ENCODE measurements around the gene PRKAG2. TPM values are rescaled to one million over a fixed set of nuclear protein-coding genes. Genes with fewer than 3 reads are reported as not detected.

PRKAG2 gene
- total and polyA plus RNA-seq, 12 donors, result 3.8 to 17.3 (median 10.9) TPM

- intact Hi-C loops (cut with DNase I), result no loop called here
- Histone ChIP-seq H3K4me3 (no peak overlapping the region), H3K27me3 (no peaks in the 10 kb centered on the region), H3K4me1 (replicated peaks in 1 of 2) (peaks cover 4 to 21% of the 10 kb centered on the region in 2 donors), H3K27ac (no peak overlapping the region), H3K9me3 (replicated peaks in 1 of 3) (no peaks in the 10 kb centered on the region), H3K36me3 (replicated peaks in 1 of 2) (no peaks in the 10 kb centered on the region)
- no peak for DNase-seq
- TF ChIP-seq POLR2A (IDR thresholded peaks at IDR 0.05) (no peak), CTCF (IDR thresholded peaks at IDR 0.05) (no peak)
- WGBS, 4 donors, result 86 to 94% (median 90%) methylated on average over 13 of the region's 13 CpGs
Measured at GRCh38 chr7:151732292-151732691, 144.6 kb downstream of the PRKAG2 start.

GRCh38 chr7:151731022-151731441 lies 145.9 kb downstream of the PRKAG2 start:
- 80 to 89% (median 87%) methylated on average over 6 to 8 of the region's 8 CpGs for WGBS, 4 donors
- Histone ChIP-seq H3K27me3 (no peaks in the 10 kb centered on the region), H3K9me3 (replicated peaks in 1 of 3) (no peaks in the 10 kb centered on the region), H3K36me3 (replicated peaks in 1 of 2) (no peaks in the 10 kb centered on the region), H3K27ac (no peak overlapping the region), H3K4me3 (no peak overlapping the region), H3K4me1 (replicated peaks in 1 of 2) (peaks cover 0 to 18% of the 10 kb centered on the region in 2 donors)
- intact Hi-C loops (cut with DNase I), result no loop called here
- DNase-seq, result no peak
- TF ChIP-seq CTCF (IDR thresholded peaks at IDR 0.05) (no peak), POLR2A (IDR thresholded peaks at IDR 0.05) (no peak)

- H3K4me1 ChIP-seq (replicated peaks in 1 of 2), result peaks cover 0 to 15% of the 10 kb centered on the region in 2 donors
- H3K27ac ChIP-seq, result no peak overlapping the region
- WGBS, 4 donors, result 79 to 95% (median 91%) methylated on average over 6 to 9 of the region's 9 CpGs
- no peak for TF ChIP-seq POLR2A (IDR thresholded peaks at IDR 0.05)
- no peak for TF ChIP-seq CTCF (IDR thresholded peaks at IDR 0.05)
- no peaks in the 10 kb centered on the region for H3K9me3 ChIP-seq (replicated peaks in 1 of 3)
- no peak for DNase-seq
- no peaks in the 10 kb centered on the region for H3K27me3 ChIP-seq
- no peaks in the 10 kb centered on the region for H3K36me3 ChIP-seq (replicated peaks in 1 of 2)
- intact Hi-C loops (cut with DNase I), result no loop called here
- no peak overlapping the region for H3K4me3 ChIP-seq
Measured at GRCh38 chr7:151730591-151730990, 146.3 kb downstream of the PRKAG2 start.

- DNase-seq, result no peak
- Histone ChIP-seq H3K36me3 (replicated peaks in 1 of 2) (no peaks in the 10 kb centered on the region), H3K9me3 (replicated peaks in 1 of 3) (no peaks in the 10 kb centered on the region), H3K27ac (no peak overlapping the region), H3K4me1 (replicated peaks in 1 of 2) (peaks cover 0 to 15% of the 10 kb centered on the region in 2 donors), H3K4me3 (no peak overlapping the region), H3K27me3 (no peaks in the 10 kb centered on the region)
- WGBS, 4 donors, result 95 to 98% (median 96%) methylated on average over 15 of the region's 15 CpGs
- no peak for TF ChIP-seq CTCF (IDR thresholded peaks at IDR 0.05)
- no peak for TF ChIP-seq POLR2A (IDR thresholded peaks at IDR 0.05)
- intact Hi-C loops (cut with DNase I), result no loop called here
Measured at GRCh38 chr7:151729521-151729921, 147.4 kb downstream of the PRKAG2 start.
